ENCODE data around the gene PLCL2. TPM values are rescaled to one million over a fixed set of nuclear protein-coding genes. Genes with fewer than 3 reads are reported as not detected.

PLCL2 gene
- total and polyA plus RNA-seq, 10 of the 15 experiments (the other 5 are each of a cell fraction or from before 2014, with no cell fraction given) = 7.5 to 37.3 (median 21.7) TPM

GRCh38 chr3:17044855-17045254 lies 160.1 kb downstream of the PLCL2 start (continued):
- peak; percentile 71; the same call in 1 of the 2 replicates for TF ChIP-seq ZNF687 (IDR thresholded peaks at IDR 0.05)
- no peak for TF ChIP-seq SREBF2 (IDR thresholded peaks at IDR 0.05; ENCODE audit: low read length)
- TF ChIP-seq ATF2 (IDR thresholded peaks at IDR 0.05; ENCODE audit: low read length) = peak; percentile 97
- no peak for TF ChIP-seq CHD1 (IDR thresholded peaks at IDR 0.05; ENCODE audit: low read depth, low read length)

GRCh38 chr3:17045705-17046104 lies 160.9 kb downstream of the PLCL2 start:
- POLR2A ChIA-PET = no interaction called here
- RAD21 ChIA-PET (ENCODE audit: unreplicated experiment) = interaction anchor here (0.9 to 1.6 kb wide), 5 partner anchors 12 to 134 kb away, joined by 3 to 7 read pairs (median 4); no protein-coding TSS in a partner anchor
- TF ChIP-seq HDAC6 (IDR thresholded peaks at IDR 0.05; ENCODE audit: unreplicated experiment) (no peak), SMAD5 (IDR thresholded peaks at IDR 0.05; ENCODE audit: low read depth) (no peak), SUZ12 (IDR thresholded peaks at IDR 0.05; ENCODE audit: unreplicated experiment) (no peak), ZNF592 (IDR thresholded peaks at IDR 0.05) (no peak), MLLT1 (IDR thresholded peaks at IDR 0.05) (peak; percentile 66; the same call in 1 of the 2 replicates), POLR2A (IDR thresholded peaks at IDR 0.05; ENCODE audit: low read depth, low read length) (no peak), SPI1 (IDR thresholded peaks at IDR 0.05; ENCODE audit: borderline replicate concordance, insufficient read depth, low read depth, low read length) (peak; percentile 65; the same call in 1 of the 2 replicates)
- H3K4me2 ChIP-seq (ENCODE audit: control insufficient read depth, insufficient read depth) = no peak overlapping the region
- peaks cover 10% of the 10 kb centered on the region; the same call in 2 of the 3 replicates for H3K9me3 ChIP-seq (replicated peaks; ENCODE audit: control insufficient read depth, insufficient read depth, low read length)
- no peak overlapping the region for H3K9ac ChIP-seq (ENCODE audit: control insufficient read depth, insufficient read depth, low read length)
- peaks cover 0 to 13% of the 10 kb centered on the region in 2 experiments for H3K36me3 ChIP-seq (ENCODE audit: control insufficient read depth in 2 of 2, insufficient read depth in 2 of 2, low read length in 1 of 2)
- no peak overlapping the region for H3K4me3 ChIP-seq
- 89% methylated on average over 7 of the region's 7 CpGs for whole genome bisulfite sequencing (ENCODE audit: insufficient coverage, insufficient replicate concordance, low lambda C conversion rate, missing lambda C conversion rate)
- intact Hi-C loops (cut with micrococcal nuclease; ENCODE audit: unreplicated experiment) (loop anchor here (5.0 kb wide), 3 partner anchors 138 to 158 kb away; no protein-coding TSS in a partner anchor), in situ Hi-C loops (cut with MboI) (loop anchor here (25.0 kb wide), 1 partner anchor 758 kb away; no protein-coding TSS in a partner anchor)
- no peak for FAIRE-seq
- peaks cover 2% of the 10 kb centered on the region for H3K79me2 ChIP-seq (ENCODE audit: control insufficient read depth, insufficient read depth, low read length)
- DNase-seq (ENCODE audit: low read depth, low spot score) = no peak
- peaks cover 38% of the 10 kb centered on the region for H3K4me1 ChIP-seq (ENCODE audit: control insufficient read depth, insufficient read depth, low read length)
- H2AFZ ChIP-seq (ENCODE audit: control insufficient read depth, low read depth, low read length) = no peak overlapping the region
- no TSS peak for BruUV-seq (replicated peaks)
- SMC1A ChIA-PET (ENCODE audit: uncharacterized antibody, unreplicated experiment) = interaction anchor here (1.0 to 2.0 kb wide), 9 partner anchors 11 to 206 kb away, joined by 3 to 15 read pairs (median 4); partner anchors contain the start of gene PLCL2
- H3K27me3 ChIP-seq (replicated peaks in 1 of 2; ENCODE audit: control insufficient read depth in 2 of 2, insufficient read depth in 2 of 2, low read length in 1 of 2) = no peaks in the 10 kb centered on the region
- no peak for ATAC-seq
- peak overlapping the region; percentile 72 for H3K27ac ChIP-seq (ENCODE audit: control insufficient read depth, insufficient read depth)
- H4K20me1 ChIP-seq (ENCODE audit: control insufficient read depth, insufficient read depth) = no peaks in the 10 kb centered on the region
- CTCF ChIA-PET = interaction anchor here (0.8 to 1.6 kb wide), 4 partner anchors 12 to 137 kb away, joined by 3 to 8 read pairs (median 4); no protein-coding TSS in a partner anchor

Data from GM12878 (cell line).